Activated CD8-positive, alpha-beta memory T cell treated with anti-CD3 and anti-CD28 coated beads, Interleukin-2, amount 50 U/mL, for 48 hours (primary cell): ENCODE results near the gene ROM1.
A peak's percentile ranks its signal among the peaks of the same experiment; 100 is the strongest.
"Not testable (repeated sequence)": the region's sequence is repeated elsewhere in the genome, so short reads cannot be mapped to it uniquely, and the experiment has no call there.

Experiments
- DNase-seq: peaks from one replicate; pipeline ENCODE4 v3.0.0-alpha.2; 2020

Gene ROM1

GRCh38 chr11:62612366-62613290 is at the start of gene ROM1, which contains the start of gene EML3:
ROM1 (plus strand) TSS chr11:62613257; CDS start chr11:62613282, 25 bp downstream.
EML3 (minus strand) TSS chr11:62612775; CDS start chr11:62612457, 318 bp downstream.
- peak; percentile 96 for DNase-seq

GRCh38 chr11:62565100-62565802 is 47.8 kb upstream of the ROM1 start:
- DNase-seq: no peak

DNA sequence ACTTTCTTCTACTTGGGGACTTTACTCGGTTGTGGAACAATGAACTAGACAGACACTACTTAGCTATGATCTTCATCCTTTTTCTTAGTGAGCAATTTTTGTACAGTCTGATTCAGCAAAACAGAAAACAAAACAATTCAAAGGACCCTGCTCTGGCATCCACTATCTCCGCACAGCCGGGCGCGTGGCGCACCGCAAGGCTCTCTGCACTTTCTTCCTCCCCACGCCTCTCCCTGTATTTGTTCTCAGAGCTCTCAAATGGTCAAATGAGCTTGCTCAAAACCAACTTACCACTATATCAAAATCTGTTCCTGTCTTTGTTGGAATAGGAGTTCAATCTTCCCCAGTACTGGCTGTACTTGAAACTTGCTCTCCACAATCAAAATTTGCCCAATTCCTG is 46.8 kb upstream of the ROM1 start:
- DNase-seq: no peak

- DNase-seq: no peak
Measured at GRCh38 chr11:62567018-62567633, 45.9 kb upstream of the ROM1 start.

DNA sequence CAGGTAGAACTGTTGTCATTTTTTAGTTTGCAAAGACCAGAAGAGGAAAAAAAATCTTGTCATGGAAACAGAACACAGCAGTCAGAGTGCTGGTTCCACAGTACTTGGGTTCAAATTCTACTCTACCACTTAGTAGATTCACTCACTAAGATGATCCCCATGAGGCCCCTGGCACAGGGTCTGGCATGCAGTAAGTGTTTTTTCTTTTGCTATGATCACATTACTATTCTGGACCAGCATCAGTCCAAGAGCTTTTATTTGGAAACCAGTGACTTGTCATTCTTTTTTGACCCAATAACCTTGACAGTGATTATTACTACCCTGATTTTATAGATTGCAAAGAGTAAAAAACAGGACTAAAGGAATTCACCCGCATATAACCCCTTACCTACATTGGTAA is 43.4 kb upstream of the ROM1 start:
- DNase-seq: no peak

GRCh38 chr11:62570903-62571302 is 42.2 kb upstream of the ROM1 start:
- not testable (repeated sequence) for DNase-seq

- not testable (repeated sequence) for DNase-seq
Measured at GRCh38 chr11:62571493-62571892, 41.6 kb upstream of the ROM1 start.

- DNase-seq: no peak
Measured at GRCh38 chr11:62572431-62572830, 40.6 kb upstream of the ROM1 start.

- peak; percentile 72 for DNase-seq
Measured at GRCh38 chr11:62573006-62573591, 40.0 kb upstream of the ROM1 start.

DNA sequence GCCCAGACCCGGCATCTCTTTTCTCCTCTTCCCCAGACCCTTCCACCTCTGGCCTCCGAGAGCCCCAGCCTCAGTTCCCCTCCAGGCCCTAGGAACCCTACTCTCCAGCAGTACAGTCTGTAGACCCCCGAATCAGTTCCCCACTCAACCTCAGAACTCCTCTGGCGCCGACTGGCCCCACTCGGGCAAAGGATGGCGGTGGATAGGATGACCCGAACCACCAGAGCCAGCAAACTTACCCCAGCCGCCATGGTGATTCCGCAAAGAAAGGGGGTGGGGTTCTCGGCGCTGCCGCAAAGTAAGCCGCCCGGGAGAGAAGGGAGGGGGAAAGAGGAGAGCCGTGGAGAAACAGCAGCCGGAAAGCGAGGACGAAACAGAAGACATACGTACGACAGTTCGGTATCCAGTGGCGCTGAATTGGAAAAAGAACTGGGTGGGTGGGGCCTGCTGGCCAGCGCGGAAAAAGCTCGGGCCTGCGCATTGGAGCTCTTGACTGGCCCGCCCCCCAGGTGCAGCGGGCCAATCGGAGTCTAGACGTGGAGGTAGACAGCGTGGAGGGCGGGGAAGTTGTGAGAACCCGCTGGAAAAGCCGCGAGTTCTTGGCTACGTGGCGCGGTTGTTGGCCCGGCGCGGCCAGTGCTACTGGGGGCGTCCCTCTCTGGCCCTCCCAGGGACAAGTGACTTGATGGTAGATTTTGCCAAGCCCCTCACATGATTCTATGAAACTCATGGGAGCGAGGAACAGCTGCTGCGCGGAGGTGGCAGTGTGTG is 39.3 kb upstream of the ROM1 start, which contains the start of gene EEF1G:
TSS of gene EEF1G (minus strand) at position 300 of the 771 bp plus-strand sequence. CDS start at position 251, 49 bp downstream.
- DNase-seq: peak; percentile 95

DNA sequence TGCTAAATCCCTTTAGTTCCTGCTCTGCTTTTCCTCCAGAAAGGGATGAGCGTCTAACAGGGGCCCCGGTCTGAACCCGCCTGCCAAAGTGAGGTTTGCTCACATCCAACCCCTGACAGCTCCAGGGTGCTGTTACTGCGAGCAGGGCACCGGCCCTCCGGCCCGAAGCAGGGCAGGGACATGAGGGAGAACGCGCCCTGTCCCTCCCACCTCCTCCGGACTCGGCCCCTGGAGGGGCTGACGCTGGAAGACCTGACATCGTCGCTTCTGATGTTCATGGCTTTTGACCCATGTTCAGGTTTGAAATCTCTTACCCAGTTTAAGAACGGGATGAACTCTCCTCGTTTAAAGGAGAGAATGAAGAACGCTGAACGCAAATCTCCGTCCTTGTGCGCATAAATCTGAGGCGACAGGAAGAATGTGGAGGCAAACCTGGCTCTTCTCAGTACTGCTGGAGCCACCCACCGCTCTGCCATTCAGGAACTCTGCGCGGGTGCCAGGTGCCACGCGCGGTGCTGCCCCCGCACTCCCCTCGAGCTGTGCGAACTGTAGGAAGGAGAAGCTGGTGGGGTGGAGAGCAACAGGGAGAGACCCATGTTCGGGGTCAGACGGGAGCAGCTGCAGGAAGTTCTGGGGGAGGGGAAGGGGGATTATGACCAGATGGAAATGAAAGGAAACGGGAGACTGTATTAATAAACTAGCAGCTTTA is 38.5 kb upstream of the ROM1 start:
- peak; percentile 73 for DNase-seq

- DNase-seq: no peak
Measured at GRCh38 chr11:62575156-62575555, 37.9 kb upstream of the ROM1 start.

GRCh38 chr11:62575837-62576236 is 37.2 kb upstream of the ROM1 start:
- DNase-seq: no peak

- DNase-seq: no peak
Measured at GRCh38 chr11:62577046-62577714, 35.9 kb upstream of the ROM1 start.

DNA sequence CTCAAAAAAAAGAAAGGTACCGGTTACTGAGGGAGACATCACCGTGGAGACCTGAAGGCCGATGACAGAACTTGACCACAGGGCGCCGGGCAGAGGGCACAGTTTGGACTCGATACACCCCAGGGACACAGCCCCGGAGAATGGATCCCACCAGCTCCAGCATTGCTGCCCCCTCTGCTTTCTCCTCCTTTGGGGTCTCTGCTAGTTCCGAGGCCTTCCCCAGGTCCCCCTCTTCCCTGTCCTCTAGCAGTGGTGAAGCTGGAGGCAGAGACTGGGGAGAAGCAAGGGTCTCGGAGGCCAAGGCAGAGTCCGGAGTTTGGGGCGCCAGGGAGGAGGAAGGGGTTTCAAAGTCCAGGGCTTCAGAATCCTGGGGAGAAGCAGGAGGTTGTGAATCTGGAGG is 34.5 kb upstream of the ROM1 start:
- DNase-seq: no peak

DNA sequence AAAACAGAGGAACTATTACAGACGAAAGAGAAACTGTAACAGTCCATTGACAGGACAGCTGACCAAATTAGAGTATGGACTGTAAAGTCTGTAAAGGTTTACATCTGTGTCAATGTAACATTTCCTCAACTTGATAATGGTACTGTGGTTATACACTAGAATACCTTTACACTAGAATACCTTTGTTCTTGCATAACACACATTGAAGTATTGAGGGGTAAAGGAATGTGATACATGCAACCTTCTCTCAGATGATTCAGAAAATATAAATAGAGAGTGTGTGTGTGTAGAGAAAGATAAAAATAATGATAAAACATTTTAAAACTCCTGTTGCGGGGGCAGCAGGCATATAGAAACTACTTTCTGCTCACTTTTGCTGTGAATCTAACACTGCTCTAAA is 33.8 kb upstream of the ROM1 start:
- no peak for DNase-seq

- DNase-seq: no peak
Measured at GRCh38 chr11:62580959-62581715, 31.9 kb upstream of the ROM1 start.

DNA sequence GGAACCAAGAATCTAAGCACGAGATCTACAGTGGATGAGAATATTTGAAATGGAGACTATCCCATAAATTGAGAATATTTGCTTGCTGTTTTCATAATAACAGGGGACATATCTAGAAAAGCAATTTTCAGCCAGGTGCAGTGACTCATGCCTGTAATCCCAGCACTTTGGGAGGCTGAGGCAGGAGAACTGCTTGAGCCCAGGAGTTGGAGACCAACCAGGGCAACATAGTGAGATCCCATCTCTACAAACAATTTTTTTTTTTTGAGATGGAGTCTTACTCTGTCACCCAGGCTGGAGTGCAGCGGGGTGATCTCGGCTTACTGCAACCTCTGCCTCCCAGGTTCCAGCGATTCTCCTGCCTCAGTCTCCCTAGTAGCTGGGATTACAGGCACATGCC is 31.3 kb upstream of the ROM1 start:
- DNase-seq: not testable (repeated sequence)

GRCh38 chr11:62585356-62585755 is 27.7 kb upstream of the ROM1 start:
- not testable (repeated sequence) for DNase-seq
